ENCODE measurements around the gene CAPN12. TPM values are rescaled to one million over a fixed set of nuclear protein-coding genes. Genes with fewer than 3 reads are reported as not detected.

The CAPN12 gene
- total RNA-seq, 2 experiments from 2014 or later, result 7.1 to 9.0 TPM

- POLR2A ChIA-PET, result no interaction called here
- CTCF ChIA-PET, result interaction anchor here (1.0 kb wide), 2 partner anchors 15 to 50 kb away, joined by 4 to 5 read pairs; no protein-coding TSS in a partner anchor
- Mint-ChIP-seq H3K36me3 (peaks cover 1% of the 10 kb centered on the region), H3K9me3 (peaks cover 4% of the 10 kb centered on the region), H3K4me3 (no peak overlapping the region), H3K27me3 (no peaks in the 10 kb centered on the region), H3K4me1 (ENCODE audit: low read depth) (peaks cover 78% of the 10 kb centered on the region), H3K27ac (peak overlapping the region; percentile 81)
- intact Hi-C loops (cut with micrococcal nuclease), result loop anchor here (5.0 to 10.0 kb wide), 2 partner anchors 49 to 257 kb away; partner anchors contain the start of gene RASGRP4
- DNase-seq, result peak; percentile 77
Observed at GRCh38 chr19:38684078-38684861, 60.0 kb downstream of the CAPN12 start.

GRCh38 chr19:38683393-38684077, 60.7 kb downstream of the CAPN12 start:
- Mint-ChIP-seq H3K27me3 (no peaks in the 10 kb centered on the region), H3K27ac (peak overlapping the region; percentile 81), H3K4me3 (no peak overlapping the region), H3K4me1 (ENCODE audit: low read depth) (peaks cover 86% of the 10 kb centered on the region), H3K9me3 (peaks cover 4% of the 10 kb centered on the region), H3K36me3 (peaks cover 3% of the 10 kb centered on the region)
- DNase-seq, result peak; percentile 82
- CTCF ChIA-PET, result interaction anchor here (1.0 kb wide), 1 partner anchor 49 kb away, joined by 4 read pairs; no protein-coding TSS in a partner anchor
- intact Hi-C loops (cut with micrococcal nuclease), result loop anchor here (5.0 to 10.0 kb wide), 2 partner anchors 49 to 256 kb away; partner anchors contain the start of gene RASGRP4
- POLR2A ChIA-PET, result no interaction called here

GRCh38 chr19:38682872-38683392, 61.3 kb downstream of the CAPN12 start:
- peak overlapping the region; percentile 81 for H3K27ac Mint-ChIP-seq
- ChIA-PET POLR2A (no interaction called here), CTCF (interaction anchor here (1.0 kb wide), 1 partner anchor 48 kb away, joined by 4 read pairs; no protein-coding TSS in a partner anchor)
- DNase-seq, result no peak
- H3K4me1 Mint-ChIP-seq (ENCODE audit: low read depth), result peaks cover 92% of the 10 kb centered on the region
- peaks cover 4% of the 10 kb centered on the region for H3K9me3 Mint-ChIP-seq
- intact Hi-C loops (cut with micrococcal nuclease), result loop anchor here (5.0 to 10.0 kb wide), 2 partner anchors 48 to 256 kb away; partner anchors contain the start of gene RASGRP4
- H3K36me3 Mint-ChIP-seq, result peaks cover 3% of the 10 kb centered on the region
- H3K4me3 Mint-ChIP-seq, result no peak overlapping the region
- no peaks in the 10 kb centered on the region for H3K27me3 Mint-ChIP-seq

GRCh38 chr19:38682195-38682867, 61.9 kb downstream of the CAPN12 start:
- intact Hi-C loops (cut with micrococcal nuclease), result loop anchor here (5.0 to 10.0 kb wide), 2 partner anchors 48 to 255 kb away; partner anchors contain the start of gene RASGRP4
- Mint-ChIP-seq H3K27ac (peak overlapping the region; percentile 10), H3K9me3 (peaks cover 4% of the 10 kb centered on the region), H3K4me1 (ENCODE audit: low read depth) (peaks cover 92% of the 10 kb centered on the region), H3K36me3 (peaks cover 3% of the 10 kb centered on the region), H3K4me3 (no peak overlapping the region), H3K27me3 (no peaks in the 10 kb centered on the region)
- ChIA-PET CTCF (no interaction called here), POLR2A (no interaction called here)
- DNase-seq, result no peak

Other genes with a start within 250 kb of the CAPN12 start
- 100 to 1,000 TPM; 205 TPM for gene MAP4K1, start 126.5 kb downstream of the CAPN12 start, total RNA-seq
- gene EIF3K, start 125.3 kb downstream of the CAPN12 start, total RNA-seq, result 100 to 1,000 TPM; 273 to 287 TPM
- gene ACTN4, start 96.8 kb downstream of the CAPN12 start, total RNA-seq, result 100 to 1,000 TPM; 267 to 270 TPM
- gene LGALS7, start 29.0 kb upstream of the CAPN12 start, total RNA-seq, result not detected
- gene LGALS7B, start 44.7 kb upstream of the CAPN12 start, total RNA-seq, result not detected
- gene LGALS4, start 68.5 kb upstream of the CAPN12 start, total RNA-seq, result under 1 TPM; 0.33 to 0.70 TPM
- 100 to 1,000 TPM; 152 to 155 TPM for gene ECH1, start 87.3 kb upstream of the CAPN12 start, total RNA-seq
- gene HNRNPL, start 105.5 kb upstream of the CAPN12 start, total RNA-seq, result 100 to 1,000 TPM; 646 to 671 TPM
- gene RINL, start 133.8 kb upstream of the CAPN12 start, total RNA-seq, result 10 to 100 TPM; 92.6 to 100.0 TPM
- gene SIRT2, start 155.1 kb upstream of the CAPN12 start, total RNA-seq, result 10 to 100 TPM; 23.5 to 24.6 TPM
- 10 to 100 TPM; 49.6 to 53.4 TPM for gene NFKBIB, start 155.5 kb upstream of the CAPN12 start, total RNA-seq
- gene CCER2, start 167.7 kb upstream of the CAPN12 start, total RNA-seq, result under 1 TPM; 0.33 to 0.36 TPM
- gene SARS2, start 186.3 kb upstream of the CAPN12 start, total RNA-seq, result 10 to 100 TPM; 33.7 to 39.6 TPM
- gene MRPS12, start 186.5 kb upstream of the CAPN12 start, total RNA-seq, result 10 to 100 TPM; 67.3 to 67.6 TPM
- gene FBXO17, start 231.3 kb upstream of the CAPN12 start, total RNA-seq, result not detected